Measurements from ENCODE around the gene CRB1.

GRCh38 chr1:197264936-197265567, 3.0 kb upstream of the CRB1 start:
- TF ChIP-seq NRF1 (IDR thresholded peaks at IDR 0.05; ENCODE audit: low read depth, low read length) (no peak), CTCF (IDR thresholded peaks at IDR 0.05; ENCODE audit: control extremely low read depth in 1 of 3, insufficient read depth in 1 of 3, low read depth in 1 of 3, low read length in 3 of 3) (no peak)
